ENCODE data around the gene ACKR3.

ACKR3 gene

DNA sequence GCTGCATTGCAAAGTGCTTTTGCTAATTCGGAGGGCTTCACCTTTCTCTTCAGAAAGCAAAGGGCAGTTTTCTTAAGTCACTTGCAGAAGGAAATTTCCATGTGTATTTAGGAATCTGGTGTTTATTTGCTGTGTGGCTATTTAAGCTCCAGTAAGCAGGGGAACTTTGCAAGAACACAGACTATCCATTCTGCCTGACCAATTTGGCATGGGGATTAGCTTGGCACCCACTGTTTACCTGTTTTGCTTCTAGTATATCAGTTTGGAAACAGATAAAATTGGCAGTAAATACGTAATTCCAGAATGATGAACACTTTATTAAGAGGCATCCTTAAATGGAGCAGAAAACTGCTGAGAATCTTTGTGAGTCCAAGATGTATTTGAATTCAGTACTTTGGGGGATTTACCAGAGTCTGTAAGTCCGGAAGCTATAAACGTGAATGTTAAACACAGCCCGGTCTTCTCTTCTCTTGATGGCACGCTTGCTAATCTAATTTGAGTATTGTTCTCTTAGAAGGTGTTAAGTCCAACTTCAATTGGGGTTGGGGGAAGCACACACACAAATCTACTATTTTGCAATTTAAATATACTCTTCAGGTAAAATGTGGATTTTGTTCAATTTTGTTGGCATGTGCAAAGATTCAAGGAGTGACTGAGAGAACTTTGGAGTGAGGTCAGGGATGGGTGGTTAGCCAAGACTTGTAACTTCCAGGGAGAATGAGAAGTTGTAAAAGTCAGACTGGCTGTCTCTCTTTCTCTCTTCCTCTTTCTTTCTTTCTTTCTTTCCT, 650 bp downstream of the ACKR3 start:
- DNase-seq, result no peak

DNA sequence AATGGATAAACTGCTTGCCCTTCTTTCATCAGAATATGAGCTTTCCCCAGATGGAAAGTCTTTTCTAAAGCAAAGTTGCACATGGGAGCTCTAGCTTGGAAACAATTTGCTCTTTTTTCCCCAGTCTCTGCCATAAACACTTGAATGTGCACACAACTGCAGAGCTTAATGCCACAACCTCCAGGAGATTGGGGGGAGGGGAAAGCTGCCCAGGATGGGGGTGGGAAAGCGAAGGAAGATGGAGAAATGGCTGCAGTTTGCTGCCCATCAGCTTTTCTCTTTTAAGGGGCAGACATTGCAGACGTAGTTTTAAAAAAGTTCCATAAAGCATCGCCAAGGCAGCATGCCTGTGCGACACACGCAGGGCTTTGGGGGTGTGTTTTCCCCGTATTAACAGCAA, 1.5 kb downstream of the ACKR3 start:
- no peak for DNase-seq

DNA sequence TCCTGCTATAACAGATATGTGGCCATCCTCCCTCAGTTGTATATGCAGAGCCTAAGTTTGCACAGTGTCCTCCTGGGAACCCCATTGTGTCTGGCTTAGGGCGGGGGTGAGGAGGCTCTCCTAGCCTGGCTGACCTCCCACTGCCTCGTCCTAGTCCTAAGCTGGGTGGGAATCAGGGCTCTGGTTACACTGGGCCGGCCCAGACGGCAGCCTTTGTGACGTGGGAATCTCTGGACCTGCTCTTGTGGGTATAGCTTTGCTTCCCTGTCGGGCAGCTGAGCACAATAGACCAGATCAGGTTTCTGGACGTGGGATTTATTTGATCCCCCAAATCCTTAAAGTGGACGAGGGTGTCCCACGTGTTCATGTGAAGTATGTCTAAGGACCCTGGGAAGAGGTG, 2.9 kb downstream of the ACKR3 start:
- no peak for DNase-seq

DNA sequence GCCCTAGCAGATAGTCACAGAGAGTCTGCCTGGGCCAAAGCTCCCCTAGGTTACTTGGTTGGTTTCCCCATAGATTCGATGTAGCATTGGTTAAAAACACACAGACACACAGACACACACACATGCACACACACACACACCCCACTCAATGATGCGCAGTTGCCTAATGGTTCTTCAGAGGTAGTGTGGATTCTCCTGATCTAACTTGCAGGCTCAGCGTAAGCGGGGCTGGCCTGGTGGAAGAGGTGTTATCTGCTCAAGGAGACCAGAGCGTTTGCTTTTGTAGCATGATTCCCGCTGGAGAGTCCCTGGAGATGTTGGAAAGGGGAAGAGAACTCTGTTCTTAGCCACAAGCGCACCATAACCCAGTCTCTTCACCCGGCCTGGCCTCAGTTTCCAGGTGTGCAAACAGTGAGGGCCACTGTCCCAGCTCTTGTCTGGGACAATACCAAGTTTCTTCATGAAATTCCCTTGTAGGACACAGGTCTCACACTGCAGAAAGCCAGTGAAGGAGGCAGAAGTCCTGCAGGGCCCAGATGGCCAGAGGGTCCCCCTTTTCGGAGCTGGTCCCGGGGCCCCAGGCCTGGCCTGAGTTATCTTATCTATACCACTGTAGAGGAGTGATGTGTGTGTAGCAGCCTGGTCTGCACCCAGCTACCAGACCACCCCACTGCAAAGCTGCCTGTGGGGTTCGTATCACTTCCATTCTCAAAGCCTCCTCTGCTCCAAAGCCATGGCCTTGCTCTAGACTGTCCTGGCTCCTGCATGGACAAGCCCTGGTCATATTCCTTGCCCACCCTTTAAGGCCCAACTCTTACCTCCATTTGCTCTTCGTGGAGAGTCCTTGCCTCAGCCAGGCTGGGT, 3.7 kb downstream of the ACKR3 start:
- no peak for DNase-seq

DNA sequence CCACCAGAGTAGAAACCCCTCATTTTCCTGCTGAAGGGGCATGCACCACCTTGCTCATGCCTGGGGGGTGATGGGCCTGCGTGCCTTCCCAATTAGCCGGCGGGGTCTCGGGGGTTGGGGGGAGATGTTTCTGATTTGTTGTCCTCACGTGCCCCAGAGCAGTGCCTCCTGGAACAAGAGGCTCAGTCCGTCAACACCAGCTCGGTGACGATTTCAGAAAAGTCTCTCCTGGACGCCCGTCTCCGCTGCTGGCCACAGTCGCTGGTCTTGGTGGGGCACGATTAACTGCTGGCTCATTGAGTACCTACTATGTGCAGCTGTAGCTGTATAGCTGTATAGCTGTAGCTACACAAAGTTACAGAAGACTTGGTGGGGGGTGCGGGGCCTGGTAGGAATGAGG, 4.4 kb downstream of the ACKR3 start:
- no peak for DNase-seq

DNA sequence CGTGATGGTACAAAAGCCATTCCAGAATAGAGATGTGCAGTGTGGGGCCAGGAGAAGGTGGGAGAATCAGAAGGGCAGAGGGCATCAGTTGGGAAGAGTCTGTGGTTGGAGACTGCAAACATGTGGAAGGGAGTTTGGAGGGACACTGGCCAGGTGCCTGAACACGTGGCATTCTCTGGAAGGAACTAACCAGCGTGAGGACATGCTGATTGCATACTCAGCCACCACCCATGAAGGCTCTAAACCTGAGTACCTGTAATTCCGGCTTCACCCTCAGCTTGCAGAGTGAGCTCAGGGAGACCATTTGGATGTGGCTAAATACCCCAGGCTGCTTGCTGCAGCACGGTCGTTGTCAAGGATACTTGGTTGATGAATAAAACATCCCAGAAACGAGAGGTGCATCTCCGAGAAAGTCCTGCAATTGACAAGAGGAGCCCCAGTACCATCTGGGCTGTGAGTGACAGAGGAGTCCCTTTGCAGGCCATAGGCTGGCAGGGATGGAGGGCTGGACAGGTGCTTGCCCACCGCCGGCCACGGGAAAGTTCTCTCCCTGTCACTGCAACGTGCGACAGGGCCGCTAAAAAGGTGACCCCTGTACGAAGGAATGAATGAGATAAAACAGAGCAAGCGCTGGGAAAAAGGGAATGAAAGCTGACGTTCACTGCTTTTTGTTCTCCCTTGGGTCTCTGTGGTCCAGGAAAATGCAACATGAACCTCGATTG, 5.0 kb downstream of the ACKR3 start:
- DNase-seq, result no peak

DNA sequence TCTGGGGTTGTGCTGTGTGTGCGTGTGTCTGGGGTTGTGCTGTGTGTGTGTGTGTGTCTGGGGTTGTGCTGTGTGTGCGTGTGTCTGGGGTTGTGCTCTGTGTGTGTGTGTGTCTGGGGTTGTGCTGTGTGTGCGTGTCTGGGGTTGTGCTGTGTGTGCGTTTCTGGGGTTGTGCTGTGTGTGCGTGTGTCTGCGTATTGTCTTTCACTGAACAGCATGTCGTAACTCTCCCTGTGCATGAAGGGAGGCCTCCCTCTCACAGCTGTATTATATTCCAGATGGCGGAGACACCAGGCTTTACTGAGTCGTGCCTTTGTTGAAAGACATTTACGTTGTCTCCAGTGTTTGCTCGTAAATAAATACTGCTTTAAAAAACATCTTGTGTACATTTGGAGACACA, 5.9 kb downstream of the ACKR3 start:
- no peak for DNase-seq

DNA sequence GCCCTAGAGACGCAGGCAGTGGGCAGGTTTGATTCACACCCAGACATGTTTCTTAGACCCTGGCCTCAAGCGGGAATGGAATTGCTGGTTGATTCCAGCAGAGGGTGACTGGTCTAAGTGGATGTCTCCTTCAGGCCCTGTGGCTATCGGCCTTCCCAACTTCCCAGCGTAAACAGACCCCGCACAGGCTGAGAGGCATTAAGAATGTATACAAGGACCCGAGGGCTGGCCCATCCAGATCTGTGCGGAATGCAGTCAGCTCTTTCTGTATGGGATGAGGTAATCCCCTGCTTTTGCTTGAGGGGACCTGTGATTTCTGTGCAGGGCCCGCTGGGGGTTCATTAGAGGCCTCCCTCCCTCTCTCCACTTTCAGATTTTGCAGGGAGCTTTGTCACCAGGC, 6.5 kb downstream of the ACKR3 start:
- DNase-seq, result no peak

DNA sequence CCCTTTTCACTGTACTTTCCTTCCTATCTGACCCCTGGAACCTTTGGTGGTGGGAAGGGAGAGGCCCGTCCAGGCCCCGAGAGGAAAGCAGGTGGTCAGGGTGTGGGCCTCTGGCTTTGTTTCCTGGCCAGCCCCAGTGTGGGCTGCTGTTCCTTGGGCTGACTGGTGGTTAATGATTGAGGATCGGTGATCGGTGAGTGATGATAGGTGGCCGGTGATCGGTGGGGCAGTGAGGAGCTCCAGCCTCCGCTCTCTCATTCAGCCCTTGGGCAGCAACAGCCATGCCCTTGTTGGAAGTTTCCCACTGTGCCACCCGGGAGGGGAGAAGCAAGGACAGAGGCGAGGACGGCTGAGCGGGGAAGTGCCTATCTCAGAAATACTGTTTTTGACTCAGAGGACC, 7.3 kb downstream of the ACKR3 start:
- DNase-seq, result no peak

DNA sequence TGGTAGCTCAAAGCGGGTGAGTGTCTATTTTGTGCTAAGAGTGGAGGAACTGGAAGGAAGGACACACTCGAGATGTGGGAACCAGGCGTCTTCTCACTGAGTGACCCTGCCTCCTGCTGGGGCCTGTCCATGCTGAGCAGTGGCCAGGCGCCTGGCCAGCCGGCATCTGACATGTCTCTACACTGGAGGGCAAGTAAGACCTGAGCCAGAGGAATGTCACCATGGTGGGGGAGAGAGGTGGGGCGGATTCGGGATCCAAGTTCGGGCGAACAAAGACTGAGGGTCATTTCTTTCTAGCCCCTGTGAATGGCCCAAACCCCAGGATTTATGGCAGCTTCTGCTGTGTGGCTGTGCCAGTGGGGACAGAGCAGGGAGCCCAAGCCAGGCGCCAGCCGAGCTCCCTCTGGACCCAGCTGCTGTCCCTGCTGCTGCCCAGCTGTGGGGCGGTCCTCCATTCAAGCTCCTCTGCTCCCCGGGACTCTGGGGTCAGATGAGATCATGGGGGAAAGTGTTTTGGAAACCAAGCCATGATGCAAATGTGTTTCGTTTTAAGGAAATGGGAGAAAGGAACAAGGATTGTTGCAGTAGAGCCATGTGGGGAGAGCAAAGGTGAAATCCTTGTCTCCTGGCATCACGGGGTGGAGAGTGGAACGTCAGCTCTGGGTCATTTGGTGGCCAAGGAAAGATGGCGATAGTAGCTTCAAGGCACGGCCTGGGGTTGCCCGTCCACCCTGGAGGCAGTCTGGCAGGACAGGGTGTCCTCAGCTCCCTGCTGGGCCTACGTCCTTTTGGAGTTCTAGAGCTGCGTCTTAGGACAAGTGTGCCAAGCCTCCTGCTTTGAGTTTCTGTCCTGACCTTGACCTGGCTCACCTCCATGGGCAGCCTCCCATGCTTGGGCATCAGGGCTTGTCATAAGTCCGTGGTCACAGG, 8.1 kb downstream of the ACKR3 start:
- DNase-seq, result no peak

DNA sequence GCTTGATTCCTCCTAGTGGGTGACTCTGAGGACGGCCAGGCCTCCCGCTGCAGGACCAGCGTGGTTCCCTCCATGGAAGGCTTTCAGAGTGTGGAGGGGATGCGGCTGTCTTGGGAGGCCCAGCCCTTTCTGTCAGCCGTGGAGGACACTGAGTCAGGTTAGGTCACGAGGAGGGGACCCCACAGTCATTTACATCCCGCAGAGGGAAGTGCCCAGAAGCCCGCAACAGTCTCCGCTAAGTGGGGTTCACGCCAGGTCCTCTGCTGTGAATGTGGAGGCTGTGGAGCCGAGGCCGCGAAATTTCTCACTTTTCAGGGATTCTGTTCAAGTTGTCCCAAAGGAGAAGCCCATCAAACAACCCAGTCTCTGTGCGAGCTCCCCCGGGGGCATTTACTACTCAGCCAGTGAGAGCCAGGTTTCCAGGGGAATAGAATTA, 8.8 kb downstream of the ACKR3 start:
- DNase-seq, result no peak

DNA sequence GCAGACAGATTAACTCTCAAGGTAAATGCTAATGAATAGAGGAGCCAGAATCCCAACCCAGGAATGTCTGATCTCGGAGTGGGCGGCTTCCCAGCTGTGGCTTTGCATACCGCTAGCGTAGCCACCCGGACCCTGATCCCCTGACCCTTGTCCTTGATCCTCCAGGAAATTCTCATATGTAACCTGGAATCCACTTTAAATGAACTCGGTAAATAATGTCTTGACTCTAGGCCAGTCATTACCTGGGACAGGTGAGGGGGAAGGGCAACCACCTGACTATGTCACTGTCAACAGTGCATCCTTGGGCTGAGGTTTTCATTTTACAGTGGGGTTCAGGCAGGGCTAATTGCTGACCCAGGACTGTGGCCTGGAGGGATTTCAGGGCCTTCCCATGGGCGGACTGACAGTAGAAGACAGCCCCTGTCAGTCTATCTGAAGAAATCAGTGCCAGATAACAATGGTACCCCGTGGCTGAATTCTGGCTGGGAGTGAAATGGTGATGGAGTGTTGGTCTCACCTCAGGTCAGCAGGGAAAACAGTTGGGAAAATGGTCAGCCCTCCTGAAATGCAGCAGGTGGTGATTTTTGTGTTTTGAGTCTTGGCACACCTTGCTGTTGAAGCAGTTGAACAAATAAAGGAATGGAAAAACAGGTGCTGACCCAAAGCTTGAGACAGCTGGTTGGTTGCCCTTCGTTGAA, 9.6 kb downstream of the ACKR3 start:
- no peak for DNase-seq

DNA sequence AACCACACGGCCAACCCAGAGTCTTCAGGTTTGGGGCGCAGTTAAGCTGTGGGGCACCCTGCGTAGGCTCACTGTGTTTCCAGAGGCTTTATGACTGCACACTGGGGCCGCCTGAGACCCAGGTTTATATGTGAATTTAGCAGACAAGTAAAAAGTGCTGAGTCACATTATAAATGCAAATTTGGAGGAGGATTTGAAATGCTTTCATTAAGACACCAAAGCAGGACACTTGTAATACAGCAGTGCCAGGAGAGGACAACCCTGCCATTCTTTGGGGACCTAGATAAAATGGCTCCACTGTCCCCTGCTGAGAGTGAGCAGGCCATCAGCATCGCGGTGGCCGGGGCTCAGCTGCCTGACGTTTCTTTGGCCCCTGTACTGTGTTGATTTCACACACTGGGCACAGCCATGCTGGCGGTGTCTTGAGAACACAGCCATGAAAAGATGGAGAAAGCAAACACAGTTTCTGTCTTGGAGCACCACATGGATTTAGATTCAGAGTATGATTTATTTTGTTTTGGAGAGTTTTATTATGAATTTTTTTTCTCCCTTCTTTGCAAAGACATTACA, 10.2 kb downstream of the ACKR3 start:
- no peak for DNase-seq

DNA sequence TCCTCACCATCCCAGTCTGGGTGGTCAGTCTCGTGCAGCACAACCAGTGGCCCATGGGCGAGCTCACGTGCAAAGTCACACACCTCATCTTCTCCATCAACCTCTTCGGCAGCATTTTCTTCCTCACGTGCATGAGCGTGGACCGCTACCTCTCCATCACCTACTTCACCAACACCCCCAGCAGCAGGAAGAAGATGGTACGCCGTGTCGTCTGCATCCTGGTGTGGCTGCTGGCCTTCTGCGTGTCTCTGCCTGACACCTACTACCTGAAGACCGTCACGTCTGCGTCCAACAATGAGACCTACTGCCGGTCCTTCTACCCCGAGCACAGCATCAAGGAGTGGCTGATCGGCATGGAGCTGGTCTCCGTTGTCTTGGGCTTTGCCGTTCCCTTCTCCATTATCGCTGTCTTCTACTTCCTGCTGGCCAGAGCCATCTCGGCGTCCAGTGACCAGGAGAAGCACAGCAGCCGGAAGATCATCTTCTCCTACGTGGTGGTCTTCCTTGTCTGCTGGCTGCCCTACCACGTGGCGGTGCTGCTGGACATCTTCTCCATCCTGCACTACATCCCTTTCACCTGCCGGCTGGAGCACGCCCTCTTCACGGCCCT, 11.2 kb downstream of the ACKR3 start:
- DNase-seq, result no peak

DNA sequence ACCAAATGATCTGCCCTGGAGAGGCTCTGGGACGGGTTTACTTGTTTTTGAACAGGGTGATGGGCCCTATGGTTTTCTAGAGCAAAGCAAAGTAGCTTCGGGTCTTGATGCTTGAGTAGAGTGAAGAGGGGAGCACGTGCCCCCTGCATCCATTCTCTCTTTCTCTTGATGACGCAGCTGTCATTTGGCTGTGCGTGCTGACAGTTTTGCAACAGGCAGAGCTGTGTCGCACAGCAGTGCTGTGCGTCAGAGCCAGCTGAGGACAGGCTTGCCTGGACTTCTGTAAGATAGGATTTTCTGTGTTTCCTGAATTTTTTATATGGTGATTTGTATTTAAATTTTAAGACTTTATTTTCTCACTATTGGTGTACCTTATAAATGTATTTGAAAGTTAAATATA, 11.9 kb downstream of the ACKR3 start:
- DNase-seq, result no peak

DNA sequence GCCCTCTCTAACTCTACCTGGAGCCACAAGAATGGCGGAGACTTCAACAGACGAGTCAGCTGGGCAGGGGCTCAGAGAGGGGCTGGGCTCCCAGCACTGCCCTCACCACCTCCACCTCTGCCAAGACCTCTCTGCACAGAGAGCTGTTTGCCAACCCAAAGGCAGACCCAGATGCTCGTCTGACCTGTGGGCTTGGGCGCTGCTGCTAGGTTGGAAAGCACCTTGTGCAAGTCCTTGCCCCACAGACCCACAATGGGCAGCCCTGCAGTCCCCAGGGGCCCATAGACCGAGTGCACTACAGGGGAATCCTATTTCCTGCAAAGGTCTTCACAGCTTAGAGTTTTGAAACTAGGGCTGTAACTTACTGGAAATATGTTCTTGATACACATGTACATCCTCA, 13.3 kb downstream of the ACKR3 start:
- DNase-seq, result no peak

DNA sequence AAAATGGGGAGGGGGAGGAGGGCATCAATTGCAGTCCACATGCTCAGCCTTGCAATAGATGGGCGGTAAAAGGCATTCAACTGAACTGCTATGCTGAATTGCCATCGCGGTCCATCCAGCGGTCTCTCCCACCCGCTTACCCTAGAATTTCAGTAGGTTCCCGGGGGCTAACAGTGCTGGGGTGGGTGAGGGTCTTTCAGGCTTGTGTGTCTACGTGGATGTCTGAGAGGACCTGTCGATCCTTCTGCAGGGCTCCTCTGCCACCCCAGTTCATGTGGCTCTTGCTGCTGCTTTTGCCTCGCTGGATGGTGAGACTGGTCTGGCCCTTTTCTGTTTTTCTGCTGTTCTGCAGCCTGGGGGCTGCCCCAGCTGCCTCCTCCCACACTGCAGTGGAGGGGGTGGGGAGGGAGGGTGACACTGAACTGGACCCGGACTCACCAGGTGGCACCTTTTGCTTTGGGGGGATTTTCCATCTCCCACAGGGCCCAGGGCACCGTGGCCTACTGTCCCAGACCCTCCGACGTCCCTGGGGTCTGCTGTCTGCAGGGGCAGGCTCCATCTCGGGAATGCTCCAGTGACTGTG, 14.1 kb downstream of the ACKR3 start:
- no peak for DNase-seq

DNA sequence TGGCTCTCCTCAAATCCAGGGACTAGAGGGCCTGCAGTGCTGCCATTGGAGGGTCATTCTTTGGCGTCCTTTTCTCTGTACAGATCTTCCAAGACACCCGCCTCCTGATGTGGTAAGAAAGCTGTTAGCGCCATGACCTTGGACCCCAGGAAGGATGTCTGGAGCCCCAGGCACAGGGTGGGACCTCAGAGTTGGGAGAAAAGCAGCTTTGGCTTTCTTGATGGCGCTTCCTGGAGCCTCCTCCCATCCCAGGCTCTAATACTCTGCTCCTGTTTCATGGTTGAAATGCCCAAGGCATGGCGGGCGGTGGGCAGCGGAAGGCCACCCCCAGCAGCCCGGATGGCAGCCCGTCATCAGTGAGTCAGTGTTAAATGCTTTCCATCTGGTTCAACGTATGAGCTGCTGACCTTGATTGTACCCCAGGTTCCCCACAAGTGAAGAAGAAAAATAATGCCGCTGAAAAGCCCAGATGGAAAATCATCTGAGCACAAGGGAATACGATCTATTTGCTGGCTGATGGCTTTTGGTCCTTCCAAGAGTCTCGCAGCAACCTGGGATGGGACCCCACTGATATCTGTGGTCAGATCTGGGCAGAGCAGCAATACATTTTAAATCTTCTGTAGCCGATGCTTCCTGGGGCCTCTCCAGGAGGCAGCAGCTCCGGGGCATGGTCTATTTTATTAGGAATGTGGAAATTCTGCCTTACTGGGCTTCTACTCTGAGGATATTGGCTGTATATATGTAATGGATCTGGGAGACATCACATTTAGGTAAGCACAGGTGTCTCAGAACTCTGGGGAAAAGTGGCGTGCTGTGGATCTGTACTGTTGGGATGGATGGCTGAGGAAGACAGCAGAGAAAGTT, 15.1 kb downstream of the ACKR3 start:
- DNase-seq, result no peak

DNA sequence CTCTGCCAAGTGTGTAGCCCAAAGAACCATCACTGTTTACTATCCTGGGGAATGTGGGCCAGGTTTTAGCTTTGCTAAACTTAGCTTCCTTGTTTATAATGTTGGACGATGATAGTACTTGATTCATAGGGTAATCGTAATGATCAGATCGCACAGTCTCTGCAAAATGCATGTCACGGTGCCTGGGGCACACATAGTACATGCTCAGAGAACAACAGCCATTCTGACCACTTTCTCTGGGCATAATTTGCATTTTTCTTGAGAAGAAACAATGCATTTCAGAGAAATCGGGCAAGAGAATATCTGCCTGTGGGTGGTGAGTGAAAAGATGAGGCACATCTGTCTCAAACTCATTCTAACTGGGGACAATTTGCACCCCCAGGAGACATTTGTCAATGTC, 16.3 kb downstream of the ACKR3 start:
- no peak for DNase-seq
